ENCODE results near the gene PACRGL.
A peak's percentile ranks its signal among the peaks of the same experiment; 100 is the strongest.
"Not testable (repeated sequence)": the region's sequence is repeated elsewhere in the genome, so short reads cannot be mapped to it uniquely, and the experiment has no call there.

The PACRGL gene

GRCh38 chr4:20724915-20725314 is 24.7 kb downstream of the PACRGL start:
- no peak for DNase-seq

- no peak for DNase-seq
Observed at GRCh38 chr4:20735931-20736330, 35.7 kb downstream of the PACRGL start.

GRCh38 chr4:20746000-20746399 is 45.7 kb downstream of the PACRGL start:
- DNase-seq, result not testable (repeated sequence)

- no peak for DNase-seq
Observed at GRCh38 chr4:20752641-20753040, 52.4 kb downstream of the PACRGL start.

GRCh38 chr4:20754036-20754435 is 53.8 kb downstream of the PACRGL start:
- DNase-seq, result no peak

GRCh38 chr4:20760053-20760452 is 59.8 kb downstream of the PACRGL start:
- DNase-seq, result no peak

GRCh38 chr4:20761382-20761781 is 61.1 kb downstream of the PACRGL start:
- DNase-seq, result no peak

GRCh38 chr4:20761826-20762225 is 61.6 kb downstream of the PACRGL start:
- DNase-seq, result no peak

- DNase-seq, result no peak
Observed at GRCh38 chr4:20764366-20764992, 64.2 kb downstream of the PACRGL start.

- peak; percentile 15 to 24 for DNase-seq
Observed at GRCh38 chr4:20773144-20773997, 73.1 kb downstream of the PACRGL start.

- DNase-seq, result no peak
Observed at GRCh38 chr4:20778896-20779295, 78.6 kb downstream of the PACRGL start.

- DNase-seq, result not testable (repeated sequence)
Observed at GRCh38 chr4:20783134-20783533, 82.9 kb downstream of the PACRGL start.

GRCh38 chr4:20787940-20788665 is 87.8 kb downstream of the PACRGL start:
- no peak for DNase-seq

Measured in activated CD4-positive, alpha-beta T cell treated with anti-CD3 and anti-CD28 coated beads, Interleukin-2, amount 50 U/mL, for 48 hours (primary cell).